Epithelial cell of proximal tubule (primary cell): ENCODE results near the gene INO80B. TPM values are rescaled to one million over a fixed set of nuclear protein-coding genes. Genes with fewer than 3 reads are reported as not detected.

Experiments
- DNase-seq: peaks from one replicate; pipeline ENCODE4 v3.0.0-alpha.2; 2011; ENCODE audit warnings: low read depth
- H3K4me3 ChIP-seq: 2 replicates; pipeline ENCODE4 v1.5.1; 2011; ENCODE audit warnings: low read depth, mild to moderate bottlenecking, low read length
- total RNA-seq: library from RNA; depleted of rRNA; stranded (reverse); fragments of >200 nt; gene quantifications from 2 replicates; pipeline ENCODE4 v1.2.3, GENCODE V29; 2015
- TF ChIP-seq, protein P1 (sequence below): conservative IDR thresholded peaks from 2 replicates; pipeline ENCODE4 v1.5.1; 2012; ENCODE audit warnings: low read depth, mild to moderate bottlenecking, low read length

The INO80B gene
- total RNA-seq, 1 donor from 2014 or later = 5.3 TPM

DNA sequence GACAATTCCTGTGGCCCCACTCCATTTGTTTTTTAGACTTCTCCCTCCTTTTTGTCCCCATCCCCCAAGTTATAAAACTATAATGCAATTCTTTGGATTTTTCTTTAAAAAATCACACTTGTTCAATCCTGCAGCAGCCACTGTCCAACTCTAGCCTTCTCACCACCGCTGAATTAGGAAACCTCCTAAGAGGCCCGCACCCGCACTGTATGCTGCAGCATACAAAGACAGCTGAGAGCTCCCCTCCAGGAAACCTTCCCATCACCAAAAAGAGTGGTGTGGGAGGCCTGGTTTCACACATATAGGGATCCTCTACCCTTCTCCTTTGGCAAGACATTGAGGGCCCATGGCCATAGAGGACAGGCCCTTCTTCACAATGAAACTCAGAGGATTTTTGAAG lies 49.7 kb downstream of the INO80B start:
- H3K4me3 ChIP-seq = peak overlapping the region; percentile 94
- TF ChIP-seq, protein P1, sequence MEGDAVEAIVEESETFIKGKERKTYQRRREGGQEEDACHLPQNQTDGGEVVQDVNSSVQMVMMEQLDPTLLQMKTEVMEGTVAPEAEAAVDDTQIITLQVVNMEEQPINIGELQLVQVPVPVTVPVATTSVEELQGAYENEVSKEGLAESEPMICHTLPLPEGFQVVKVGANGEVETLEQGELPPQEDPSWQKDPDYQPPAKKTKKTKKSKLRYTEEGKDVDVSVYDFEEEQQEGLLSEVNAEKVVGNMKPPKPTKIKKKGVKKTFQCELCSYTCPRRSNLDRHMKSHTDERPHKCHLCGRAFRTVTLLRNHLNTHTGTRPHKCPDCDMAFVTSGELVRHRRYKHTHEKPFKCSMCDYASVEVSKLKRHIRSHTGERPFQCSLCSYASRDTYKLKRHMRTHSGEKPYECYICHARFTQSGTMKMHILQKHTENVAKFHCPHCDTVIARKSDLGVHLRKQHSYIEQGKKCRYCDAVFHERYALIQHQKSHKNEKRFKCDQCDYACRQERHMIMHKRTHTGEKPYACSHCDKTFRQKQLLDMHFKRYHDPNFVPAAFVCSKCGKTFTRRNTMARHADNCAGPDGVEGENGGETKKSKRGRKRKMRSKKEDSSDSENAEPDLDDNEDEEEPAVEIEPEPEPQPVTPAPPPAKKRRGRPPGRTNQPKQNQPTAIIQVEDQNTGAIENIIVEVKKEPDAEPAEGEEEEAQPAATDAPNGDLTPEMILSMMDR = no peak
- no peak for DNase-seq

DNA sequence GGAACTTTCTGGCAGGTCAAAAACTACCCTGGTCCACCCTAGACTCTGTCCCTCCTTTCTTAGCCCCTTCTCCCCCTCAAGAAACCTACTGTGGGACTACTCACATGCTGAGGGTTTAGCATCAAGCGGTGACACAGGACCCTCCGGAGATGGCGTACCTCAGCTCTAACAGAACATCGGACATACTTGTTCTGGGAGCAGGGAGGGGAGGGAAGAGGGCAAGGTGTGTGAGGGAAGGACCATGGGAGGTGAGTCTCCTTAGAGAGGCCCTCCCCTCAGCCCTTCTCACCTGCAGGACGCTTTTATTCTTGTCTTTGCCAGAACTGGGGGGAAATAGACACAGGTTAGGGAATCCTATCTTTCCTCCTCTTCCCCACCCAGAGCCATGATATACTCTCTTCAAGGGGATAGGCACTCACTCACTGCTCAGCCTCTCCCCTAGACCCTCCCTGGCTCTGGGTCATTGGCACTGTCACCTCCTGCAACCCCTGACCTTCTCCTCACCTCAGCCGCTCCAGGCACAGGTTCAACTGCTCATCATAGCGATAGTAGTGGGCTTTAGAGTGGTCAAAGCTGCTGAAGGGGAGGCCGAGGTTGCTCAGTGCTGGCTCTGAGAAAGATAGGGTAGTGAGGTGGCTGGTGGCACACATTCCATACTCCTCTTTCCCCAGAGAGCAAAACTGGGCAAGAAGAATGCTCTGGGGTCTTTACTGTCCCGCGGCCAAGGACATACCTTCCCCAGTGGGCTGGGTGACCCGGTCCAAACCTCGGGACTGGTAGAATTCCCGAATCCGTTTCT lies 50.8 kb downstream of the INO80B start:
- DNase-seq = no peak
- TF ChIP-seq, protein P1 = no peak
- peak overlapping the region; percentile 32 for H3K4me3 ChIP-seq

DNA sequence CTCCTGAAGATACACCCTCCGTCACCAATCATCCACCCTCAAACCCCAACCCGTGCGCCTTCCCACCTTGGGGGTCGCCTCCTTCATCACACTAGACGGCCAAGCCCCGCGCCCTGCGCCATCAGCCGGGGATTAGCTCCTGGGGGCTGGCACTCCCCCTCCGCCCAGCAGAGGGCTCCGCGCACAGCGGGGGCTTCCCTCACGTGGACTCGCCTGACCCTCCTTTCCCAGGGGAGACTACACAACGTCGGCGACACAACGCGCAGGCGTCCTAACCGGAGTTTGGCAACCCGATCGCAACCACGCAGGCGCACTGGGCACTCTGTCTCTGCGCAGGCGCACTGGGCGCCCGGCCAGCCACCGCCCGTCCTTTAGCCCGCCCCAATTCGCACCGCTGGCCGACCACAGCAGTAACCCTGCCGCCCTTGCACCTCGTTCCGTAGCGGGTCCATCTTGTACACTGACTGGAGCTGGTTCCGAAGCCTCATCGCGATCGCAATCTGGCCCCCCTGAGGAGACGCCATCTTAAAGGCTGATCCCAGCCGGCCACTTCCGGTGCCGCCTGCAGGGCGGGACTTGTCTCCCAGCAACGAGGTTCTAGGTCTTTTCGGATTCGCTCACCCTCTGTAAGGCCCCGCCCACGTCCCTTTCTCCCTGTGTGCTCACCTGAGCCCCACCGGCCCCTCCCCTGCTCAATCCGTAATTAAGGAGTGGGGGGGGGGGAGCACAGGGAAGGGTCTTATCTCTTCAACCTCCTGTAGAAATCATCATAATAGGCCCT lies 52.4 kb downstream of the INO80B start, which contains the start of gene PCGF1:
TSS of gene PCGF1 (minus strand) at position 551 of the 781 bp plus-strand sequence. CDS start at position 524, 27 bp downstream.
- TF ChIP-seq, protein P1 = peak; percentile 30
- peak within 1 kb of the TSS; percentile 72 for H3K4me3 ChIP-seq
- peak; percentile 79 for DNase-seq

Other genes with a start within 250 kb of the INO80B start
- under 0.01 and 0.14 TPM in 2 replicates for gene SLC4A5, start 111.7 kb upstream of the INO80B start, total RNA-seq
- gene DCTN1, start 74.8 kb upstream of the INO80B start, total RNA-seq = 93.1 and 96.3 TPM in 2 replicates
- gene C2orf81, start 33.5 kb upstream of the INO80B start, total RNA-seq = 2.7 and 4.1 TPM in 2 replicates
- gene WDR54, start 33.4 kb upstream of the INO80B start, total RNA-seq = 45.1 and 61.7 TPM in 2 replicates
- gene RTKN, start 13.2 kb upstream of the INO80B start, total RNA-seq = 77.3 and 85.3 TPM in 2 replicates
- 36.2 and 84.3 TPM in 2 replicates for gene WBP1, start 3.4 kb downstream of the INO80B start, total RNA-seq
- gene MOGS, start 10.3 kb downstream of the INO80B start, total RNA-seq = 63.1 and 83.1 TPM in 2 replicates
- gene MRPL53, start 17.6 kb downstream of the INO80B start, total RNA-seq = 34.2 and 61.1 TPM in 2 replicates
- gene CCDC142, start 27.9 kb downstream of the INO80B start, total RNA-seq = 3.9 and 5.8 TPM in 2 replicates
- 13.5 and 20.9 TPM in 2 replicates for gene TTC31, start 28.0 kb downstream of the INO80B start, total RNA-seq
- gene LBX2, start 44.5 kb downstream of the INO80B start, total RNA-seq = 1.3 and 1.7 TPM in 2 replicates
- 16.3 and 21.6 TPM in 2 replicates for gene PCGF1, start 52.6 kb downstream of the INO80B start, total RNA-seq
- not detected in 2 replicates for gene TLX2, start 59.4 kb downstream of the INO80B start, total RNA-seq
- not detected in 2 replicates for gene DQX1, start 71.1 kb downstream of the INO80B start, total RNA-seq
- 86.4 and 136 TPM in 2 replicates for gene AUP1, start 74.6 kb downstream of the INO80B start, total RNA-seq
- gene HTRA2, start 74.8 kb downstream of the INO80B start, total RNA-seq = 25.1 and 42.0 TPM in 2 replicates
- gene LOXL3, start 98.9 kb downstream of the INO80B start, total RNA-seq = 5.9 and 6.6 TPM in 2 replicates
- gene DOK1, start 99.6 kb downstream of the INO80B start, total RNA-seq = 30.5 and 35.7 TPM in 2 replicates
- gene M1AP, start 193.2 kb downstream of the INO80B start, total RNA-seq = 1.7 and 2.5 TPM in 2 replicates
- 10.3 and 13.8 TPM in 2 replicates for gene SEMA4F, start 199.2 kb downstream of the INO80B start, total RNA-seq